Hematopoietic multipotent progenitor cell treated with erythropoietin and hydrocortisone succinate and interleukin-3 and kit ligand, for 8 days (in vitro differentiated cells): ENCODE measurements around the gene GPR132.

Experiments used
- DNase-seq: peaks from one replicate; pipeline ENCODE4 v3.0.0-alpha.2; 2015

Gene GPR132

DNA sequence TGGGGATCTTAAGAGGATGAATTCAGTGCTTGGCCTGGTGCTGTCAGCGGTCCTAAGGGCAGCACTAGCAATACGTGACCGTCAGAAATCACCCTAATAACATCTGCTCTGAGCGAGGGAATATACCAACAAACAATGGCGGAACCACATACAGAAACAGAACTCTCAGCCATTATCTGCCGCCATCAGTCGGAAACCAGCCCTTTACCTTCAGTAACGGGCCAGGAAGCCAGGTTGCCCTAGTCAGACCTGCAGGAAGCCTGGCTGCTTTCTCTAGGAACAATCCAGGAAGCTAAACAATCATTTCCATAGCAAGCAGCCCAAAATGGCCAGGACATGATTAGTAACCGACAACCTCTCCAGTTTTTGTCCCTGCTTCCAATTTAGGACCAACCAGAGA, 50.0 kb downstream of the GPR132 start:
- no peak for DNase-seq

DNA sequence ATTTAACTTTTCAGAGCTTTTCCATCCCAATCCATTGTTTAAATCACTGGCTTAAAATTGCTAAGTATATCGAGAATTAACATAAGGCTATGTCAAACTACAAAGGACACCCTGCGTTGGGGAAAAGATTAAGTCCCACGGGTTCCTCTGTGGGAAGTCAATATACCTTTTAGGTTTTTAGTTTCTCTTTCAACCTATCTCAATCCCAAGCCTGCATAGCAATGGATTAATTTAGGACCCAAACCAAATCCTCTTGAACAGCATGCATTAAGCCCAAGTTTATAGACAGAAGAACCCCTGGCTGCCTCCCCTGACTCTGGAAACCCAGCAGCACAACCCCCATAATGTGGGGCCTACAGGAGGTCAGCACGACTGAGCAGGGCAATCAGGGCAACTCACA, 50.6 kb downstream of the GPR132 start:
- no peak for DNase-seq

DNA sequence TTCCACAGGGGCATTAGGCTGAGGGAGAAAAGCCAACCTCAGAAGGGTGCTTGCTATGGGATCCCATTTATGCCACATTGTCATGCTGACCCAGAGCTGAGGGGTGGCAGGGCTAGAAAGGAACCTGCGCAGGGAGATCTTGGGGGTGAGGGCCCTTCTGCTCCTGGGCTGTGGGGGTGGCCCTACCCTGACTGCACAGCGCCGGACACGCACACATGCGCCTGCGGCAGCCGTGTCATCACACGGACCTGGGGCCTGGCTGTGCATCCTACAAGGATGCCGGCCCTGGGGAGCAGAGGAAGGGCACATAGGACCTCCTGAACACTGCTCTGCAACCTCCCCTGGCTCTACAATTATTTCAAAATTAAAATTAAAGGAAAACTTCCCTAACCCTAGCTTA, 51.2 kb downstream of the GPR132 start:
- no peak for DNase-seq

DNA sequence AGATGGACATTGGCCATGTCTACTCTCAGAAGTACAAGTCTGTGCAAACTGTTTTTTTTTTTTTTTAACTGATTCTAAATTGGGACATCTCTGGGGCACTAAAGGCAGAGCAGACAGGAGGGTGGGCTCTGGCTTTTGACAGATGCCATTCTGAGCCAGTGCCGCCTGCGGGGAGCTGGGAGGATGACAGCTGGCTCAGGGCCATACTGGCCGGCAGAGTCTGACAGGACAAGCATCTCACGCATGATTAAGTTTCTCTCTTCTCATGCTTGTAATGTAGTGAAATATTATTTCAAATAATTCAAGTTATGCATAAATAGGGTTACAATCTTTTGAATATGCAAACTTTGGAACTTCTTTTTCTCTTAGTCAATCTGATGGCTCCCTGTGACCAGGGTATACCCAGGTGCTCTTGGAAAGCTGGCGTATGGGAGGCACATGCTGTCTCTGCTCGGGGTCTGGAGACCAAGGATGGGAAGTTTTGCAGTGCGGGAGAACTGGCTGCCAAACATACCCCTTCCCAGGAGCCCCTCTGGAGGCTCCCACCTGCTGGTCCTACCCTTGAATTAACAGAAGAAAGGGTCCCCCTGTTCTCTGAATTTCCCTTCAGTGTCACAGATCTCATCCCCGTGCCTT, 52.0 kb downstream of the GPR132 start:
- DNase-seq: no peak

DNA sequence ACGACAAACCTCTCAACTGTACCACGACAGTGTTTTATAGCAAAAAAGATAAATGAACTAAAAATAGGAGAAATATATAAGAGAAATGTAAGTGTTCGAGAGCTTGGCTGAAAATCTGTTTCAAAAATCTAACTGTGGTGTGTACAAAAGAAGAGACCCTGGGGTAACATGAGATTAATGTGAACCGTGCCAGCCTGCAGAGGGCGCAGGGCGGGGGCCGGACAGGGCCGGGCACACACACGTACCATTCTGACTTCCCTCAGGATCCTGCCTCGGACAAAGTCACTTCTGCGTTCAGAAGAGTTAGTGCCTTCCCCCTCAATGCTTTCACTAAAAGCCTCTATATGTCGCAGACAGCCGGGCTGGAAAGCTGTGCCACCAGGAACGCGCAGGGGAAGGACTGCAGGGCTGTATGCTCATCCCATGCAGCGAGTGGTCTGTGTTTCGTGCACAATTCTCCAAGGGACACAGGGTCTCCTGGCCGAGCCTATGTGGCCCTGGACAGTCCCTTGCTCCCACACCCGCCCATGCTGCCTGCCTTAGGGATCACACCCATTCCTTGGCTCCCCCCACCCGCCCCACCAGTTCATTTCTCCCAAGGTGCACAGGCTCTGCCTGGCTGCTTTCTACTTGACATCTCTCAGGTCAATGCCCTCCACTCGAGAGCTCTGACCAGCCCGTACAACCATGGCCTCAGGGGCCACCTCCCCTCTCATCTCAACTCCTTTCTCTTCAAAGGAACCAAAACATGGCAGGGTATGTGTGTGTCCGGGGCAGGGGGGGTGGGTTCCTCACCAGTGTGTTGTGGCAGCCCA, 52.9 kb downstream of the GPR132 start:
- DNase-seq: no peak

DNA sequence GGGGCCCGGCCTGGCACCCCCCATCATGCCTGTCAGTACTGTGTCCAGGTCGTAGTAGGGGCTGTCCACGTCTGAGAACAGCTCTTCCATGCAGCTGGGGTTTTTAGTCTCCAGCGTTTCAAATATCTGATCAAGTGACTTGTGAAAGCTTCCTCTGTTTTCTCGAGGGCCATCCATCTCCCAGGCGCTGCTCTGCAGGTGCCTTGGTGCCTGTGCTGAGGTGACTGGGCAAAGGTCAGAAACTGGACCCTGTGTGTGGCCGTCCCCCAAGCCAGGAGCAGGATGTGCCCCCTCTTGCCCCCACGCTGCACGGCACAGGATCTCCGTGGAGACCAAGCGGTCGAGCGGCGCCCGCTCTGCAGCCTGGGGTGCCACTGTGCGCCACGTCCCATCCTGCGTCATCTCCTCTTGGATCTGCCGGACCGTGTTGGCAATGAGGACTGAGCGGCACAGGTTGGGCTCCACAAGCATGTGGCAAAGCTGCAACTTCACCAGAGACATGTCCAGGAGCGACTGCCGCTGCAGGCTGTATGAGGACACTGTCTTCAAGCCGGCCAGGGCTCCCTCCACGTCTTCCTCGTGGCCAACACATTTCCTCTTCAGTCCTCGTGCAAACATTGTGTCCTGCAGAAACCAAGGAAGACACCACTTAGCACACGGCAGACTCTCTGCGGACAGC, 53.8 kb downstream of the GPR132 start:
- no peak for DNase-seq

DNA sequence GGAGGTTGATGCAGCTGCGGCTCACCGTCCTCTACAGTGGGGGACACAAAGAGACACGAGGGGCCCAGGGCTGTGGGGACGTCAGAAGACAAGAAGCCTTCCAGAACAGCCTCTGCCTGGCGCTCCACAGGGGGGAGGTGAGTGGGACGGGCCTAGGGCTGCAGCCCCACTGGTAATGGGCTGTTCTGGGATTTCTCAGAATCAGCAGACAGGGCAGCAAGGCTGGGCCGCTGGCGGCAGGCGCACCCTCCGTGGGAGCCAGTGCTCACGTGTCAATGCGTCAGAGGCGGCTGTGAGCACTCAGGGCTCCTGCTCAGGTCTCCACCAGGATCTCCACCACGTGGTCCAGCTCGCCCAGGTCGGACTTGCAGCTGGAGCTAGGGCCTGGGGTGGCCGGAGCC, 54.3 kb downstream of the GPR132 start:
- DNase-seq: no peak

DNA sequence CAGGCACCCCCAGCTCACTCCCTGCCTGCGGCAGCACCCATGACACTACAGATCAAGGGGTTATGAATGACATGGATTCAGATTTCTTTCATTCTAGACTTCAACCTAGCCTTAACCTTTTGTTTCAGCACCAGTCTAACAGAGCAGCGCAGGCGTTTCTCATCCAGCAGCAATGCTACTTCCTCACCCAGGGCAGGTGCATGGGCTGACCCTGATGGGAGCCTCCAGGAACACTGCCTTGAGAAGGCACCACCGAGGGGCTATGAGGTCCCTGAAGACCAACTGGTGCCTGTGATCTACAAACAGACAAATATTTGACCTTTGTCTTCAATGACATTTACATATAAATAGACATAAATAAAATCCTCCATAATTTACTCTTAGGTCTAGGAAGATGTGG, 55.1 kb downstream of the GPR132 start:
- no peak for DNase-seq

DNA sequence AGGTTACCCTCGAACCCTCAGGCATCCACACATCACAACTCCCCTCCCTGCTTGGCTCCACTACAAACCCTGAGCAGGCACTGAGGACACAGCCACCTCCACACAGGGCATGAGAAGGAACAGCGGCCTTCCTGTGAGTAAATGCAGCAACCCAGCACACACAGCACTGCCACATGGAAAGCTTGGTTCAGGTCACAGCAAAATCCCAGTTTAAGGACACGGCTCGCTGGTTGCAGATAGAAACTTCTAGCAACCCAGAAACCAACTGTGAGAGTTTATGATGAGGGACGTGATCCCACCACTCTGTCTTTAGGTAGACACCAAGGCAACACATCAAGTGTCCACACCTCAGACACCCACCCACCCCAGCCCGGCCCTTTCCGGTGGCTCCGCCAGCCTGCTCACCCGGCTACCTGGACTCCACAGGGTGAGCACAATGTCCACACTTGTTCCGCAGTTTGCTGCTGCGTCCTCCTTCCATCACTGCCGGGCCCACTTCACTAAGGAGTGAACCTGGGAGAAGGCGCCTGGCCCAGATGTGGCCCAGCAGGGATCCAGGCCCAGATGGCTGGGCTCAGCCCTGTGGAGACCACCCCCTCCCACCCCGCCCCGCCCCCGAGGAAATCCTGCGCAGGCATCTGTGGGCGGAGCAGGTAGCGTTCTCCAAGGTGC, 57.5 kb downstream of the GPR132 start:
- DNase-seq: no peak

DNA sequence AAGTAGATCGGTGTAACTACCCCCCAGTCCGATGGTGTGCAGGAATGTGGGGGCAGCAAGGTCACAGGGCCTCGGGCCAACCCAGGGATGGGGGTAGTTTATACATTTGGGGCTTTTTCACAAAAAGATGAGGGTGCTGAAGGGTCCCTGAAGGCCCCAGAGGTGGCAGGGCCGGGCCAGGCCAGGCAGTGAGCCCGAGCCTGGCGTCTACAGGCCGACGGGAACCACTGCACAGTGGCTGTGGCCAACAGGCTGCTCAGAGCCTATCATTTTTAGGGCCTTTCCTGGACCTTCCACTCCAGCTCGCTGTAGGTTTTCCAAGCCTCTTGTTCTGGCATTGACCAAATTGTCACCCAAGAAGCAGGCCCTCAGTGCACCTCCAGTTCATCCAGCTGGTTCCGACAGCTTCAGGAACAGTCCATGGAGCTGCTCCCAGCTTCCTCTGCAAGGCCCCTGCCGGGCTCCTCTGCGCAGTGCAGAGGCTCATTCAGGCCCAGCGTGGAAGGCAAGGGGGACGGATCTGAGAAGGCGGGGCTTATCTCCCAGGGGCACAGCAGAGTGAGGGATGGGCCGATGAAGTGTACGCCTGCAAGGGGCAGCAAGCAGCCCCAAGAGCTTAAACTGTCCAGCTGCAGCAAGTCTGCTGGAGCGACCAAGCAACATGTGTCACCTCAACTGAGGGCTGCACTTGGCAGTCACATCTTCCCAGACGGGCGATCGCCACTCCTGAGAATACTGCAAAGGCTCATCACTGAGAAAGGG, 58.2 kb downstream of the GPR132 start:
- DNase-seq: no peak

DNA sequence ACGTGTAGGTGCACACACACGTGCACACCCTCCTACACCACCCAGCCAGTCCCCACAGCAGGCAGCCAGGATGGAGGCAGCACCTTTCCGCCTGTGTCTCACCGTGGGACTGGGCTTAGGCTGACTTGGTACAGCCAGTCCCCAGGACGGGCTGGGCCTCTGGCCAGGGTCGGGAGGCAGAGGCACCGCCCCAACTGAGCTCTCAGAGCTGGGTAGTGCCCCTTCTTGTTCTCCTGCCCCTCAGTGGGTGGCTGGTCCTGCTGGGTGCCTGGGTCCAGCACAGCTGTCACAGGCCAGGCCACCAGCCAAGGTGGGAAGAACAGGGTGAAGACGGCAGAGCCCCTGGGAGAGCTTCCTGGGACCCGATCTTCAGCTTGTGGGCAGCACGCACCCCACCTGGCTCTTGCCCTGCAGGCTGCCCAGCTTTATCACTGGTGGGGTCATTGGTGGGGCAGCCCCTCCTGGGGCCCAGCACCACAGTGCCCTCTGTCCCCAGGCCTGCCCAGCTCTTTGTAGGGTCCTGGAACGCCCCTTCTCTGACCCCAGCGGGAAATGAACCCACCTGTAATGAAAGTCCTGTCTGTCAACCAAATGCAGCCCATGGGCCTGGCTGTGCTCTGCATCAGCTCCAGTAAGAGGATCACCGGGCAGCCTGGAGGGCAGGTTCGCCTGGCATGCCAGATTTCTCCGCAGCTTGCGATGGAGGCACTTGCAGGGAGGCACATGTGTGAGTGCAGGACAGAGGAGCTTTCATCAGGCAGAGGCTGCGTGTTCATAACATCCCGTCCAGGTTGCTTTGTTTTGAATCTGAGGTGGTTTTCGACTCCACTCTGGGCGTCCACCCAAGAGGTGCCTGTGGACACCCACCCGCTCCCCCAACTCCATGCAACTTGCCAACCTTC, 59.0 kb downstream of the GPR132 start:
- no peak for DNase-seq

DNA sequence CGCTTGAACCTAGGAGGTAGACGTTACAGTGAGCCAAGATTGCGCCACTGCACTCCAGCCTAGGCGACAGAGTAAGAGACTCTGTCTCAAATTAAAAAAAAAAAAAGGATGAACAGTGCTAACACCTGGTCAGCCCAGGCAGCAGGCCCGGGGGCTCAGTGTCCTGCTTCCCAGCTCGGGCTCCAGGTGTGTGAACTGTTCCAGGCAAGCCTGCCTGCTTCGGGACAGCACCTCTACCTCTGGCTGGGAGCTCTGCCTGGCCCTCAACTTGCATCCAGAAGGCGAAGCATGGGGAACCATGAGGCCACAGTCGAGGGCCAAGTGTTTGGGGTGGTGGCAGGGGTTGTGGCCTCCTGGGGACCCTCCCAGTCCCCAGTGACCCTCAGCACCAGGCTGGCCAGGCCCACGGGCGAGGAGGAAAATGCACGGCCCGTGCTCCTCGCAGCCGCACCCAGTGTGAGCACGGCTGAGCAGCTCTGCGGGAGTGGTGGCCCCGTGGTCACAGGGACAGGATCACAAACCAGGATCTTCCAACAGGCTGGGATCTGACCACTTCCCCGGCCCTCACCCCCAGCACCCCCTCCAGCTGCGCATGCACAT, 59.8 kb downstream of the GPR132 start:
- no peak for DNase-seq
